ENCODE data around the gene FBXL4.

Gene FBXL4

GRCh38 chr6:98842342-98843180, 105.2 kb downstream of the FBXL4 start:
- Histone ChIP-seq H3K4ac (ENCODE audit: low read depth, low read length) (no peak overlapping the region), H3K4me3 (ENCODE audit: low read depth, low read length) (no peak overlapping the region), H3K4me2 (ENCODE audit: low read length) (no peak overlapping the region), H2BK5ac (ENCODE audit: low read depth, low read length, poor library complexity) (no peak overlapping the region), H3K27me3 (ENCODE audit: insufficient read depth, low read length) (peaks cover 46% of the 10 kb centered on the region), H3K9me3 (ENCODE audit: insufficient read depth, low read depth, low read length) (peaks cover 5% of the 10 kb centered on the region), H3K14ac (ENCODE audit: low read length) (no peak overlapping the region), H2BK120ac (ENCODE audit: insufficient read depth, low read length, poor library complexity) (no peak overlapping the region), H3K36me3 (ENCODE audit: control insufficient read depth in 1 of 2, insufficient read depth in 2 of 2, low read length in 2 of 2) (no peaks in the 10 kb centered on the region), H2BK12ac (ENCODE audit: low read length) (no peak overlapping the region), H3K4me1 (ENCODE audit: control insufficient read depth in 1 of 2, insufficient read depth in 2 of 2, low read length in 2 of 2) (peaks cover 0 to 4% of the 10 kb centered on the region in 2 experiments), H4K91ac (ENCODE audit: low read depth, low read length) (no peak overlapping the region), H4K12ac (ENCODE audit: low read depth, low read length) (no peak overlapping the region), H2AFZ (ENCODE audit: insufficient read depth, low read length, poor library complexity) (no peak overlapping the region), H3K79me2 (ENCODE audit: control insufficient read depth, insufficient read depth, low read length, poor library complexity) (no peaks in the 10 kb centered on the region), H3K18ac (ENCODE audit: low read length) (no peak overlapping the region), H2AK5ac (ENCODE audit: low read length) (no peak overlapping the region), H3K79me1 (ENCODE audit: low read length) (no peaks in the 10 kb centered on the region), H3K9ac (ENCODE audit: low read length) (no peak overlapping the region), H4K8ac (ENCODE audit: low read depth, low read length) (no peak overlapping the region), H3K23ac (ENCODE audit: low read length) (no peak overlapping the region), H3K27ac (ENCODE audit: low read depth, low read length) (no peak overlapping the region)
- no CpG with 5 or more reads among the region's 44 CpGs for WGBS (ENCODE audit: extremely low coverage, insufficient coverage, insufficient read length)
- no peak for DNase-seq

GRCh38 chr6:98841621-98842341, 106.0 kb downstream of the FBXL4 start:
- H3K27me3 ChIP-seq (ENCODE audit: insufficient read depth, low read length), result peaks cover 49% of the 10 kb centered on the region
- no peak overlapping the region for H3K27ac ChIP-seq (ENCODE audit: low read depth, low read length)
- no peak overlapping the region for H3K18ac ChIP-seq (ENCODE audit: low read length)

GRCh38 chr6:98840996-98841513, 106.7 kb downstream of the FBXL4 start:
- H3K79me2 ChIP-seq (ENCODE audit: control insufficient read depth, insufficient read depth, low read length, poor library complexity), result no peaks in the 10 kb centered on the region
- no peak overlapping the region for H3K18ac ChIP-seq (ENCODE audit: low read length)
- H2AK5ac ChIP-seq (ENCODE audit: low read length), result no peak overlapping the region
- H3K4ac ChIP-seq (ENCODE audit: low read depth, low read length), result no peak overlapping the region
- no peak overlapping the region for H4K8ac ChIP-seq (ENCODE audit: low read depth, low read length)
- H3K9me3 ChIP-seq (ENCODE audit: insufficient read depth, low read depth, low read length), result peaks cover 5% of the 10 kb centered on the region
- H2BK5ac ChIP-seq (ENCODE audit: low read depth, low read length, poor library complexity), result no peak overlapping the region
- DNase-seq, result no peak
- no peaks in the 10 kb centered on the region for H3K36me3 ChIP-seq (ENCODE audit: control insufficient read depth in 1 of 2, insufficient read depth in 2 of 2, low read length in 2 of 2)
- peaks cover 0 to 4% of the 10 kb centered on the region in 2 experiments for H3K4me1 ChIP-seq (ENCODE audit: control insufficient read depth in 1 of 2, insufficient read depth in 2 of 2, low read length in 2 of 2)
- H2BK120ac ChIP-seq (ENCODE audit: insufficient read depth, low read length, poor library complexity), result no peak overlapping the region
- peaks cover 56% of the 10 kb centered on the region for H3K27me3 ChIP-seq (ENCODE audit: insufficient read depth, low read length)
- H4K12ac ChIP-seq (ENCODE audit: low read depth, low read length), result no peak overlapping the region
- H2AFZ ChIP-seq (ENCODE audit: insufficient read depth, low read length, poor library complexity), result no peak overlapping the region
- no peak overlapping the region for H3K23ac ChIP-seq (ENCODE audit: low read length)
- no peaks in the 10 kb centered on the region for H3K79me1 ChIP-seq (ENCODE audit: low read length)
- H2BK12ac ChIP-seq (ENCODE audit: low read length), result no peak overlapping the region
- H3K27ac ChIP-seq (ENCODE audit: low read depth, low read length), result no peak overlapping the region
- H3K14ac ChIP-seq (ENCODE audit: low read length), result no peak overlapping the region
- H3K4me3 ChIP-seq (ENCODE audit: low read depth, low read length), result no peak overlapping the region
- H4K91ac ChIP-seq (ENCODE audit: low read depth, low read length), result no peak overlapping the region
- no peak overlapping the region for H3K9ac ChIP-seq (ENCODE audit: low read length)
- H3K4me2 ChIP-seq (ENCODE audit: low read length), result no peak overlapping the region

More at GRCh38 chr6:98841621-98842341, 106.0 kb downstream of the FBXL4 start:
- no peak overlapping the region for H4K8ac ChIP-seq (ENCODE audit: low read depth, low read length)
- H2AK5ac ChIP-seq (ENCODE audit: low read length), result no peak overlapping the region
- H3K4ac ChIP-seq (ENCODE audit: low read depth, low read length), result no peak overlapping the region
- H2BK12ac ChIP-seq (ENCODE audit: low read length), result no peak overlapping the region
- no peak overlapping the region for H4K12ac ChIP-seq (ENCODE audit: low read depth, low read length)
- no peak for DNase-seq
- H3K79me1 ChIP-seq (ENCODE audit: low read length), result no peaks in the 10 kb centered on the region
- WGBS (ENCODE audit: extremely low coverage, insufficient coverage, insufficient read length), result no CpG with 5 or more reads among the region's 9 CpGs
- H2AFZ ChIP-seq (ENCODE audit: insufficient read depth, low read length, poor library complexity), result no peak overlapping the region
- no peak overlapping the region for H3K9ac ChIP-seq (ENCODE audit: low read length)
- peaks cover 5% of the 10 kb centered on the region for H3K9me3 ChIP-seq (ENCODE audit: insufficient read depth, low read depth, low read length)
- no peak overlapping the region for H3K23ac ChIP-seq (ENCODE audit: low read length)
- no peak overlapping the region for H3K14ac ChIP-seq (ENCODE audit: low read length)
- no peak overlapping the region for H4K91ac ChIP-seq (ENCODE audit: low read depth, low read length)
- H3K4me3 ChIP-seq (ENCODE audit: low read depth, low read length), result no peak overlapping the region
- H2BK5ac ChIP-seq (ENCODE audit: low read depth, low read length, poor library complexity), result no peak overlapping the region
- peaks cover 0 to 4% of the 10 kb centered on the region in 2 experiments for H3K4me1 ChIP-seq (ENCODE audit: control insufficient read depth in 1 of 2, insufficient read depth in 2 of 2, low read length in 2 of 2)
- no peaks in the 10 kb centered on the region for H3K36me3 ChIP-seq (ENCODE audit: control insufficient read depth in 1 of 2, insufficient read depth in 2 of 2, low read length in 2 of 2)
- H2BK120ac ChIP-seq (ENCODE audit: insufficient read depth, low read length, poor library complexity), result no peak overlapping the region
- no peaks in the 10 kb centered on the region for H3K79me2 ChIP-seq (ENCODE audit: control insufficient read depth, insufficient read depth, low read length, poor library complexity)
- H3K4me2 ChIP-seq (ENCODE audit: low read length), result no peak overlapping the region

GRCh38 chr6:98840385-98840784, 107.4 kb downstream of the FBXL4 start:
- Histone ChIP-seq H3K27ac (ENCODE audit: low read depth, low read length) (no peak overlapping the region), H3K4me2 (ENCODE audit: low read length) (no peak overlapping the region), H3K79me2 (ENCODE audit: control insufficient read depth, insufficient read depth, low read length, poor library complexity) (no peaks in the 10 kb centered on the region), H4K91ac (ENCODE audit: low read depth, low read length) (no peak overlapping the region), H4K8ac (ENCODE audit: low read depth, low read length) (no peak overlapping the region), H3K36me3 (ENCODE audit: control insufficient read depth in 1 of 2, insufficient read depth in 2 of 2, low read length in 2 of 2) (no peaks in the 10 kb centered on the region), H3K4ac (ENCODE audit: low read depth, low read length) (no peak overlapping the region), H3K9me3 (ENCODE audit: insufficient read depth, low read depth, low read length) (peaks cover 5% of the 10 kb centered on the region), H4K12ac (ENCODE audit: low read depth, low read length) (no peak overlapping the region), H3K27me3 (ENCODE audit: insufficient read depth, low read length) (peaks cover 61% of the 10 kb centered on the region), H3K23ac (ENCODE audit: low read length) (no peak overlapping the region), H3K18ac (ENCODE audit: low read length) (no peak overlapping the region), H2AK5ac (ENCODE audit: low read length) (no peak overlapping the region), H2BK12ac (ENCODE audit: low read length) (no peak overlapping the region), H2AFZ (ENCODE audit: insufficient read depth, low read length, poor library complexity) (no peak overlapping the region), H3K14ac (ENCODE audit: low read length) (no peak overlapping the region), H2BK120ac (ENCODE audit: insufficient read depth, low read length, poor library complexity) (no peak overlapping the region), H3K4me3 (ENCODE audit: low read depth, low read length) (no peak overlapping the region), H3K4me1 (ENCODE audit: control insufficient read depth in 1 of 2, insufficient read depth in 2 of 2, low read length in 2 of 2) (peaks cover 2 to 7% of the 10 kb centered on the region in 2 experiments), H2BK5ac (ENCODE audit: low read depth, low read length, poor library complexity) (no peak overlapping the region), H3K9ac (ENCODE audit: low read length) (no peak overlapping the region), H3K79me1 (ENCODE audit: low read length) (no peaks in the 10 kb centered on the region)
- no CpG with 5 or more reads among the region's 6 CpGs for WGBS (ENCODE audit: extremely low coverage, insufficient coverage, insufficient read length)
- no peak for DNase-seq

Data from trophoblast cell (in vitro differentiated cells and primary cell).